HuH-7.5 (cell line): ENCODE measurements around the gene GPATCH8.
"Not testable (repeated sequence)": the region's sequence is repeated elsewhere in the genome, so short reads cannot be mapped to it uniquely, and the experiment has no call there.

Source experiments
- DNase-seq: peaks from one replicate; pipeline ENCODE4 v3.0.0; 2011; ENCODE audit warnings: low spot score

Gene GPATCH8

DNA sequence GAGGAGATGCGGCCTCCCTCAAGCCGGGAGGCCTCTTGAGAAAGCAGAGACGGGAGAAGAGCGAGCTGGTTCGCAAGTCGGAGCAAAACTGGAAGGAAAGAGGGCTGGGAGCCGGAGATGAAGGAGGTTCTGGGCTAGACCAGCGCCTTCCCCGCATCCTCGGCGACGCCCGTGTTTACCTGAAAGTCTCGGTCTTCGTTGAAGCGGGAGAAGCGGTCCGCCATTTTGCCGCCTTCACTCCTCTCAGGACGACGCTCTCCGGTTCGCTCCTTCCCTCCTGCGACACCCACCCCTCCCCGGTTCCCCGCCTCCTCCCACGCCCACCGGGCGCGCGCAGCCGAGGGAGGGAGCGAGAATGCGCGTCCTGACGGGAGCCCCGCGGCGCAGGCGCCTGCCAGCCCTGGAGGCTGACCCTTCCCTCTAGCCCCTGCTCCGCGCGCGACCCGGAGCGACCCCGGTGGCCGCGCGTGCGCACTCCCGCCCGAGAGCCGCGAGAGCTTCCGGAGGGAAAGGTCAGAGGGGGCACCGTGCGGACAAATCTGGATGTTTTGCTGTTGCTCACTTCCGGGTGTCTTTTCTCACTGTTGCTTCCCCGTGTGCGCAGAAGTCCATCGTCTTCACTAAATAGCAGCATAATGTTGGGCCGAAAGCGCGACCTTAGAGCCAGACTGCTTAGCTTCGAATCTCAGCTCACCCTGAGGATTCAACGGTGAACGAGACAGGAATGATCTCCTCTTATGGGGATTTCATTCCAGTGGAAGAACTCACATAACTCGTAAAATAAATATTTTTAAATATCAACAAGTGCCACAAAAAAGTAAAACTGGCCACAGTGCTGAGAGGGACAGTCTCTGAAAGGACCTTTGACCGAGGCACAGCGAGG is at the start of gene GPATCH8:
GPATCH8 (minus strand) TSS at position 260 of the 883 bp plus-strand sequence; CDS start at position 224, 36 bp downstream.
- peak; percentile 93 for DNase-seq

DNA sequence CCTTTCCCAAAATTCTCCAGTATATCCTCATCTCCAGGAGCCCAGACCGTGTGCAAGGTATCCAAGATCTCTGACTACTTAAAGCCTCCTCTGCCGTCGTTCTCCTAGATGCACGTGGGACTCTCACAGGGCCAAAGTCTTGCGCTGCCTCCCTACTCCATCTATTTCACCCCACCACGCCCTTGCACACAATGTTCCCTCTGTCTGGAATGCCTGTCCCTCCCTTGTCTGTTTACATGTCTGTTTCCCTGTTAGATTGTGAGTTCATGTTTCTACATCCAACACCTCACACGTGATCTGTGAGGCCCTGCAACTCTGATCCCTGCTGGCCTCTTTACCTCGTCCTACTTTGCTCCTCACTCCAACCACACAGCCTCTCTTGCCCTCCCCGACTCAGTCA is 49.2 kb upstream of the GPATCH8 start:
- DNase-seq: no peak

DNA sequence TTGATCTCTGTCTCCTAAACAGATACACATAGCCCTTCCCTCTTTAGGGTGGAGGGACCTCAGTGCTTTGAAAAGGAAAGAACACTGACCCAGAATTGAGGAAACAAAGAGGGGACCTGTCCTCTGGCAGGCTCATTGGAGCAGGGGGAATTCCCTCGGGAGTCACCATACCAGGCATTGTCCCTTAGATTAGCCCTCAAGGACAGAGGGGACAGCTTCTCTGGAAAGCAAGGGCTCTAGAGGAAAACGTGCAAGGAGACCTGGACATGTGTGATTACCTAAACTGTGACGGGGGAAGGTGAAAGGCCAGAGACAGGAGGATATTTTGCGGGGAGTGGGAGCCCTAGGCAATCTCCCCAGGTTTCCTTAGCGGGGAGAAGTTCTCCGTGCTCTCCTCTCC is 46.5 kb upstream of the GPATCH8 start:
- DNase-seq: no peak

- no peak for DNase-seq
Measured at GRCh38 chr17:44548376-44549230, 45.4 kb upstream of the GPATCH8 start.

DNA sequence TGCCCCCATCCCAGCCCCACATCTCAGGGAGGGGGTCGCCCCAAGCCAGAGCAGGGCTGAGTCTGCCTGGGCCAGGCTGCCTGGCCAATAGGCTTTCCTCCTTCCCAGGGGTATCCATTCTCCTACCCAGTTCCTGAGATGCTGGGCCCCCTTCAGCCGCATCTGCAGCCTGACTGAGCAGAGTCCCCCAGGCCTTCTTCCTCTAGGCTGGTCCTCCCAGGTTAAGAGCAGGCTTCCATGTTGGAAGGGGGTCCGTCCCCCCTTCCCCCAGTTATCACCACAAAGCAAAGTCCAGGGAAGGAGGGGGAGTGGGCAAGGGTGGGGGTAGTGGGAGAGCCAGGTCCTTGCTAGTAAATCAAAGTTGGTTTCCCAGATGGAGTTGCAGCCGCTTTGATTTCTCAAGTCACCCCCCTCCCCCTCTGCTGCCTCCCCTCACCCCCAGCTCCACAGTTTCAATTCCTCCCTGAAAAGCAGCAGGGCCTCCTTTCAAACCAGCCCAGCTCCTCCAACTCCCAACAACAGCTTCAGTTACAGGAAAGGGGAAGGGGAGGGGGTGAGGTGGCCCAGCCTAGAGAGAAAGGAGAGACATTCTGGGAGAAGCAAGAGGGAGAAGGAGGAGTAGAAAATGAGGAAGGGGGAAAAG is 44.5 kb upstream of the GPATCH8 start:
- no peak for DNase-seq

- DNase-seq: no peak
Measured at GRCh38 chr17:44546671-44547606, 43.7 kb upstream of the GPATCH8 start.

DNA sequence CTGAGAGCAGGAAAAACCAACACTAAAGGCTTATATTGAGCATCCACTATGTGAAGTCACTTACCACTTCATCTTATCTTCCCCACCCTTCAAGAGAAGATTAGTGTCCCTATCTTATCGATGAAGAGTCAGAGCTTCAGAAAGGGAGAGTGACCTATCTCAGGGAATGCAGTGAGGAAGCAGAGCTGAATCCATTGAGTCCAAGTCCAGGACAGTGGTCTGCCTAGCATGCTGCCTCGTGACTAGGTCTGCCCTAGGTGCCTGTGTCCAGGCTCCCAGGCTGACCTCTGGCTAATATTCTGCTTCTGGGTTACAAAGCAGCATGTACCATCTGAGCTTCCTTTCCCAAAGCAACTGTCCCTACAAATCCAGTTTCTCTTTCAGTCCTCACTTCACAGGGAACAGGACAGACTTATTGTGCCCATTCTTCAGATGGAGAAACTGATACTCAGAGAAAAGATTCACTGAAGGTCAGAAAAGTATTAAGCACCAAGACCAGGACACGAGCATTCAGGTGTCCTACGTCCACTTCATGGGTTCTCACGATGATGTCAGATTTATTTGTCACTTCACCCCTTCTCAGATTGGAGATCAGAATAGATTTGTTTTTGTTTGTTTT is 40.8 kb upstream of the GPATCH8 start:
- DNase-seq: no peak

GRCh38 chr17:44543213-44543904 is 40.2 kb upstream of the GPATCH8 start:
- DNase-seq: peak; percentile 46

GRCh38 chr17:44541884-44542581 is 38.8 kb upstream of the GPATCH8 start:
- DNase-seq: no peak

- DNase-seq: no peak
Measured at GRCh38 chr17:44540246-44541084, 37.3 kb upstream of the GPATCH8 start.

DNA sequence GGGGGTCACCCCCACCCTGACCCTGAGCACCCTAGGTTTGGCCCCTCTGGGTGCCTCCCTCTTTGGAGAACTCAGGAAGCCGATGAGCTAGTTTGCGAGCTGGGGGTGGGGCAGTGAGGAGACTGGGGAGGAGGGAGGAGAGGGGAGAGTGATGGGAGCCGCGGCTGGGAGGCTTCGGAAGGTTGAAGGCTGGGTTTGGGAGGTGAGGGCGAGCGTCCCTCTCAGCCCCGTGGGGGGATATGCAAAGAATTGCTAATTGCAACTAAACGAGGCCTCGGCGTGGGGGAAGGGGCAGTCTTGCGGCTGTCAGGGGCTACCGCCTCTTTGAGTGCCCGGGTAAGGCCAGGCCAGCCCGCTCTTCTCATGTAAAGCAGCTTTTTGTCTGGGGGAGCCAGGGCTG is 36.5 kb upstream of the GPATCH8 start:
- no peak for DNase-seq

DNA sequence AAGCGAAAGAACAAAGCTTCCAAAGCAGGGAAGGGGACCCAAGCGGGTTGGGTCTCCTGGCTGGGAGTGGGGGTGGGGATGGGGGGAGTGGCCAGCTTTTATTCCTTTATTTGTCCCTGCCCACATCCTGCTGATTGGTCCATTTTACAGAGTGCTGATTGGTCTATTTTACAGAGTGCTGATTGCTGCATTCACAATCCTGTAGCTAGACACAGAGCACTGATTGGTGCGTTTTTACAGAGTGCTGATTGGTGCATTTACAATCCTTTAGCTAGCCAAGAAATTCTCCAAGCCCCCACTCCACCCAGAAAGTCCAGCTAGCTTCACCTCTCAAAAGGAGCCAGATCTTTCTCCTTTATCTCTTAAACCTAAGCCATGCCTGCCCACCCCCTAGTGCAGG is 34.7 kb upstream of the GPATCH8 start:
- DNase-seq: not testable (repeated sequence)

DNA sequence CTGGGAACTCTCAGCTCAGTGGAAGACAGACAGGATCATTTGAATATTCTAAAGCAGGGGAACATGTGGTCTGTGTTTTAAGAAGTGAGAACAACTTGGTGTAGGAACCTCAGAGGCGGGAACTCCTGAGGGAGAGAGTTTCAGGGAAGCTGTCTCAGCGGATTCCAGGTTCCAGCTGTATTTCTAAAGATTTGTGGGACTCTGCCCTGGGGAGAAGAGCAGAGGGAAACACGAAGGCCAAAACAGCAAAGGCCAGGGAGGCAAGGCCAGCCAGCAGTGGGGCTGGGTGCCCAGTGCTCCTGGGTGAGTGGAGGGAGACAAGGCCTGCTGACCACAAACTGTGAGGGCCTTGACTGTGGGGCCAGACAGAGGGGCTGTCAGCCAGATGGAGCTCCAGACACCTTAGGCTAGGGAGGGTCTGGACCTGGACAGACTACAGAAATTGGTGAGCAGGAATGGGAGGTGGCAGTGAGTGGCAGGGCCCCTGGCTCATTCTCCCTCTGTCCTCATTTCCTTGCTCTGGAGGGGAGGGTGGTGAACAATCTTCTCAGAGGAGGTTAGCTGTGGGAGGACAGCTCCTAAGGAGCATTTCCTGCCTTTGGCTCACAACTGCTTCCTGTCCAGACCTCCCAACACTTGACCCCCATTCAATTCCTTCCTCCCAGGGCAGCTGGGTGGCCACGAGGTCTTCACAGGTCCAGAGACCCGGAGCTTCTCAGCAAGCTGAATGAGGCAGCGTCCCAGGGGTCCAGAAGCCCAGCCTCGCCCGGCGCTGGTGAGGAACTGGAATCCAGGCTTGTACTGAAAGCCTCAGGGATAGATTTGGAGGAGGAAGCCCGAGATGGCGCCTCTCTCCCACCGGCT is 33.1 kb upstream of the GPATCH8 start:
- DNase-seq: no peak

GRCh38 chr17:44533533-44534246 is 30.5 kb upstream of the GPATCH8 start:
- peak; percentile 95 for DNase-seq

DNA sequence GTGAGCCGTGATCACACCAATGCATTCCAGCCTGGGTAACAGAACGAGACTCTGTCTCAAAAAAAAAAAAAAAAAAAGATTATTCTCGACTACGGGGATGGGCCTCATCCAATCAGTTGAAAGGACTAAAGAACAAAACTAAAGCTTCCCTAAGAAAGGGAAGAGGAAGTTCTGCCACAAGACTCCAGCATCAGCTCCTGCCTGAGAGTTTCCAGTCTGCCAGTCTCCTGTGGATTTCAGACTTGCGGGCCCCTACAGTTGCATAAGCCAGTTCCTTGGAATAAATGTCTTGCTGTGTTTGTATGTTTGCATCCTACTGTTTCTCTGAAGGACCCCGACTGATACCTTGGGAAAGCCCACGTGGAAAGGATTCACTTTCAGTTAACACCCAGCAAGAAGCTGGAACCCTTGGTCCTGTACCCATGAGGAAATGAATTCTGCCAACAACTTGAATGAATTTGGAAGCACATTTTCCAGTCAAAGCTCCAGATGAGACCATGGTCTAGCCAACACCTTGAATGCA is 27.8 kb upstream of the GPATCH8 start:
- DNase-seq: no peak

DNA sequence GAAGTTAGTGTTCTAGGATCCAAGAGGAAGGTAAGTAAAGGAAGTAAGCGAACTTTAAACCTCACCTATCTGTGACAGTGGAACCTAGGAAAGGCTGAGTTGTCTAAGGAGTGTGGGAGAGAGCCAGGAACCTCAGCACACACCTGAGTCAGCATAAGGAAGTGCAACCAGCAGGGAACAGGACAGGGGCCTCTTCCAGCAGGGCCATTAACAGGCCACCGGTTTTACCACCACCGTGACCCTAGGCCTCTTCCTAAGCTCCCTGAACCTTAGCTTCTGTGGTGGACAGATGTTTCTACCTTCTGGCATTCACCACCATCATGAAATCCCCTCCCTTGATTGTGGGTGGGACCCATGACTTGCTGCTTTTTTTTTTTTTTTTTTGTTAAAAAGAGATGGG is 26.7 kb upstream of the GPATCH8 start:
- DNase-seq: no peak

DNA sequence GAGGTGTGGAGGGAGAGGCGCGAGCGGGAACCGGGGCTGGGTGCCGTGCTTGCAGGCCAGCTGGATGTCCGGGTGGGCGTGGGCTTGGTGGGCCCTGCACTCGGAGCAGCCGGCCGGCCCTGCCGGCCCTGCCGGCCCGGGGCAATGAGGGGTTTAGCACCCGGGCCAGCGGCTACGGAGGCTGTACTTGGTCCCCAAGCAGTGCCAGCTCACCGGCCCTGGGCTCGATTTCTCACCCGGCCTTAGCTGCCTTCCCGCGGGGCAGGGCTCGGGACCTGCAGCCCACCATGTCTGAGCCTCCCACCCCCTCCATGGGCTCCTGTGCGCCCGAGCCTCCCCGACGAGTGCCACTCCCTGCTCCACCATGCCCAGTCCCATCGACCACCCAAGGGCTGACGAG is 24.7 kb upstream of the GPATCH8 start:
- DNase-seq: no peak
